ENCODE data around the gene L3MBTL2.

- TF ChIP-seq POLR2AphosphoS5 (IDR thresholded peaks at IDR 0.05; ENCODE audit: borderline replicate concordance, low read depth, low read length) (no peak), EZH2 (IDR thresholded peaks at IDR 0.05) (no peak)
These were observed 34.5 kb downstream of the L3MBTL2 start for GRCh38 chr22:41239443-41240128.

Data from SK-N-MC (cell line).